Activated CD4-positive, CD25-positive, alpha-beta regulatory T cell treated with anti-CD3 and anti-CD28 coated beads, Interleukin-2, amount 50 U/mL, for 72 hours (primary cell): ENCODE measurements around the gene SHROOM3.

Experiments used
- DNase-seq: peaks from one replicate; pipeline ENCODE4 v3.0.0; 2021

SHROOM3 gene

DNA sequence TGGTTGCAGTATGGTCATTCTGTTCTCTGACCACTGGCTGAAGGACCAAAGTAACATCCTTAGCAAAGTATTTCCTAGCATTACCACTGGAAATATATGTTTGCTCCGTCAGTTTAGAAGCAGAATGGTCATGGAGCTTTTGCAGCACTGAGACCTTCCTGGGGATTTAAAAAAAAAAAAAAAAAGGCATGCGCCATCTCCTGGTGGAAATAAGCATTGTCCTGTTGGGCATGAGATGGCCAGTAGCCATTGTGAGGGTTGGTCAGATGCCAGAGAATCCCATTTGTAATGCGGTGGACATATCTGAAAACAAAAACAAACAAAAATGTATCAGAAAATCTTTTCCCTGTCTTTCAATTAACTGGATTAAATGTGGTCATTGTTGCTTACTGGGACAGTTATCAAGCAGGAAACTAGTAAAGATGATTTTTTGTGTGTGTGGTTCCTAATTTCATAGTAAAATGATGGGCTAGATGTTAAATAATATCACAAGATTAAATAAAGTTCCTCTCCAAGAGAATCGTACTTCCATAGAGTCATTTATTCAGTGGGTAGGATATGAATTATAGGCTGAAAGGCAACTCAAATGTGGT is 323.4 kb downstream of the SHROOM3 start:
- no peak for DNase-seq

DNA sequence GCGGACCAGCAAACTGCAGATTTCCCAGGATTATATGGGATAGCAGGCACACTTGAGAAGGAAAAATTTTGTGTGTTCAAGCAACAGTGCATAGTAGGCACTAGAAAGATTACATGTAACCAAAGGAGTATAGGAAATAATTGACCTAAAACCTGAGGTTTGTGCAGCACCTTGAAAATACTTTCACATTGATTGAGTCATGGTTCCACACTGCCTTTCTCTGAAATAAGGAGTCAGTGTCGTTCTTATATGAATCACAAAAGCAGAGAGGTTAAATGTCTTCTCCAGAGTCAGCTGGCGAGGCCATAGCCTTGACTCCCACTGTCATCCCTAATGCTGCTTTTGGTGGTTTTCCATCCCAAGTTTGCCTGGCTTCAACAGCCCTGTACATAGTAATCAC is 324.0 kb downstream of the SHROOM3 start:
- DNase-seq = no peak

DNA sequence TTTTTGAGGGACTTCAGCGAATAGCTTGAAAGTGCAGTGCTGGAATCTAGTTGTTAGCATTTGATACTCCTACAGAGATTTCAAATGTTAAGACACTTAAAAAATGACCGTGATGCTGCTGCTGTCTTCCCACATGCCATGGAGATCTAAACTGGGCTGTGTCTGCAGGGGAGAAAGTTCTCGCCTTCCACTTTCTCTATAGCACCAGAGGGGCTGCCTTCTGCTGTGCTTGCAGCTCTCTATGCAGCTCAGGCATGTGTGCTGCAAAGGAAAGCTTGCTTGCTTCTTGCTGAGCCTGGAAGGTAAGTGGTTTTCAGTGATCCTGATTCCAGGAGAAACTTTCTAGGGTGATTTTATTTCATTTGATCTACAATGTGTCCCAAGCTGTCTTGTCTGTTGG is 325.2 kb downstream of the SHROOM3 start:
- DNase-seq = no peak

- no peak for DNase-seq
Observed at GRCh38 chr4:76762137-76763130, 327.4 kb downstream of the SHROOM3 start.

GRCh38 chr4:76764251-76764650 is 329.2 kb downstream of the SHROOM3 start:
- no peak for DNase-seq

DNA sequence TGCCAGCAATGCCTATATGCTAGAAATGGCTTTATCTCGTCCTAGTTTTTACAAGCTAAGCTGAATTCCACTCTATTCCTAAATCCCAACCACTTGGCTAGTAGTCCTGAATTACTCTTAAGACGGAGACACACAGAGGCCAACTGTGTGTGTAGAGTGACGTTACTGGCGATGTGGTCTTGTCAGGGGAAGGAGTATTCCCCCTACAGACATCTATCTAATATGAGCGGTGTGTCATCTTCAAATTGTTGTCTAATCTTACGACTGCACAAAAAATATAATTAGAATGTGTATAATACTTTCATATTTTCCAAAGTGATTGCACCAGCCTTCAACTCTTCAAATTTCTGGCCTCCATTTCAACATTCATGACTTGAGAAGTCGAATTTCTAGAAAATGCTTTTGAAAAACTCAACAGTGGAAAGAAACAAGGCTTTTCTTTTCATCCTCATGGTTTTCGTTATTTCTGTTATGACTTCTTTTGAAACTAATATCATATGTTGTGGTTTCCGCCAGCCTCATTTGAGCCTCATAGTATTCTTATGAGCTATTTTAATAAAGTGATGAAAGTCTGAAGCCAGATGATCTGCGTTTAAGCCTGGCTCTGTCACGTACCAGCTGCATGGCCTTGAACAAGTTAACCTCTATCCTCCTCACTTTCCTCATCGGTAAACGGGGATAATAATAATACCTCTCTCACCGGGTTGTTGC is 330.6 kb downstream of the SHROOM3 start:
- DNase-seq = no peak

DNA sequence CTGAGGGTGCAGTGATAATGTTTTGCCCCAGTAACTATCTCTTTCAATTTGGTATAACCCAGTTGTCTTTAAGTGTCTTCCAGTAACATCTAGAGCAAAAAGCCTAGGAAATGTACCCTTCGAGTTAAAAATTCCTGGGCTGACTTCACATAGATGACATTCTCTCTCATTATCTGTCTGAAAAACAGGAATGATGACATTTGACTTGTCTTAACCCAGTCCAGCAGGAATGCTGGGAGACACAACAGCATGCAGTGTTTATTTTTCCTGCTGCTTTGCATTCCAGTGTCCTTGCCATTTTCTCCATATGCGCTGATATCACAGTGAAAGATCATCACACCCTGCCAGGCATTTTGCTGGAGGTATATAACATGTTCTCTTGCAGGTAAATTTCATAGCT is 333.0 kb downstream of the SHROOM3 start:
- DNase-seq = no peak

DNA sequence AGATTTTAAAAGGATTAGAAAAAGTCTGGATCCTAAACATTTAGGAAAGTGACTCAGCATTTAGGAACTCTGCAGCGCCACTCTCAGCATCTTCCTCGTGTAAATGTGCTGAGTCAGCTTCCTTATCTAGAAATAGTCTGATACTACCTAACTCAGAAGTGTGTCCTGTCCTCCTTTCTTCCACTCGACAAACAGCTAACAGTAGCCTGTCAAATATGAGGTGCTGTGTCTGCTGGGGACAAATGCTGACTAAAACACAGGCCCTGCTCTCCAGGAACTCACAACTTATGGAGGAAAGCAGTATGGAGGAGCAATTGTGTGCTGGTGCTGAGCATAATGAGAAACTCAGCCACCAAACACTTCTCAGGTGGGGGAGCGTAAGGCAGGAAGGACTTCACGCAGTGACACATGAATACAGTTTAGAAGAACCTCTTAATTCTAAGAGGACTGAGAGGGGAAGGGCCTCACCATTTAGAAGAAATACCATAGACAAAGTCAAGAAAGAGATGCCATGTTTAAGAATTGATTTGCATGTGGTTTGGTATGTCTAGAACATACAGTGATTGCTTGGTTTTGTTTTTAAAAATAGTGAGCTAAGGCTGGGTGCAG is 337.6 kb downstream of the SHROOM3 start:
- DNase-seq = no peak

- DNase-seq = no peak
Observed at GRCh38 chr4:76773766-76774165, 338.7 kb downstream of the SHROOM3 start.

DNA sequence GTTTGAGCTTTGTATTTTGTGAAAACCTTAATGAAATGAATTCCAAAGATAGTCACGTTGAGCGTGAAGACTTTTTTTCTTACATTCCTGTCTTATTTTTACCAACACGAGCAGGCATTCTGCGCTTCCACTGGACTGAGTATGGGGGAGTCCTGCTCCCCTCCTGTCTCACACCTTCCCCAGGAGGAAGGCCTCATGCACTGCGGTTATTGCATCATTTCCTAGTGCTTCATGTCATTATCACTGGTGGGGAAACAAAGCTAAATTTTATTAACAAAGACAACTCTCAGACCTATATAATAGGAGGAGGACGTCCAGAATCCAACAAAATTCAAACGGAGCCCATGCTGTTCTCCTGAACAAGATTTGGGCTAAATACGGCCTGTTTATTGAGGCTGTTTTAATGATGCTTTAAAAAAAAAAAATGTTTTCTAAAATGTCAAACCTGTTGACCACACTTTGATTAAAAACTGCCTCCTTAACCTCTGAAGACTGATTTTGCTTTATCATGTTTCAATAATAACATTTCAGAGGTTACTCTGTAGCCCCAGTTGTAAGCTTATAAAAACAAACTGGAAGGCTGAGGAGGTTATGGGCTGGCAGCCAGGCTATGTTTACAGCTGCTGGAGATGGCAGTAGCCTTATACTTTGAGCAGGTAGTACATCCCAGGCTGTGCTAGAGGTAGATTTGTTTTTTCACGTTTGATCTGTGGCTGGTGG is 344.9 kb downstream of the SHROOM3 start:
- no peak for DNase-seq

- DNase-seq = no peak
Observed at GRCh38 chr4:76780781-76781697, 346.0 kb downstream of the SHROOM3 start.

GRCh38 chr4:76781698-76782595 is 346.9 kb downstream of the SHROOM3 start:
- no peak for DNase-seq

GRCh38 chr4:76782837-76783236 is 347.8 kb downstream of the SHROOM3 start:
- no peak for DNase-seq

GRCh38 chr4:76783836-76784235 is 348.8 kb downstream of the SHROOM3 start:
- no peak for DNase-seq

GRCh38 chr4:76784237-76784636 is 349.2 kb downstream of the SHROOM3 start:
- DNase-seq = no peak

DNA sequence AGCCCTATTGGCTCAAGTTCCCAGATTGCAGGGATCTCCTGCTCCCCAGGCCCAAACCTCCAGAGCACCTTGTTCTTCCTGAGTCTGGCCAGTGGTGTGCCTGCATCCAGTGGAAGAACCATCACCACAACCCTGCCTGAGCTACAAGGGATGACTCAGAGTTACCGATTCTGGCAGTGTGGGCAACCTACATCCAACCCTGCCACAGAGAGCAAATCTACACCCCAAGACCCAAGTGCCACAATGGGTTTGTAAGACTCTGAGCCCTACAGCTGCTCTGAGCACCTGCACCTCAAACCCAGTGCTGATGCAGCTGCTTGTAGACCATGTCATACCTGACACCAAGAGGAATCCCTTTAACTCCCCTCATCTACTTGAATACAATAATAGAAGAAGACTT is 352.9 kb downstream of the SHROOM3 start:
- no peak for DNase-seq

DNA sequence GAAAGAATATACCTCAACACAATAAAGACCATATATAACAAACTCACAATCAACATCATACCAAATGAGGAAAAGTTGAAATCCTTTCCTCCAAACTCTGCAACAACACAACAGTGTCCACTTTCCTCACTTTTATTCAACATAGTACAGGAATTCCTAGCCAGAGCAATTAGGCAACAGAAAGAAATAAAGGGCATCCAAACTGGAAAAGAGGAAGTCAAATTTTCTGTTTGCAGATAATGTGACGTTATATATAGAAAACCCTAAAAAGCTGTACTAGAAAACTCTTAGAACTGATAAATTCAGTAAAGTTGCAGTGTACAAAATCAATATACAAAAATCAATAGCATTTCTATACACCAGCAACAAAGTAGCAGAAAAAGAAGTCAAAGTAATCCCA is 355.3 kb downstream of the SHROOM3 start:
- DNase-seq = no peak

DNA sequence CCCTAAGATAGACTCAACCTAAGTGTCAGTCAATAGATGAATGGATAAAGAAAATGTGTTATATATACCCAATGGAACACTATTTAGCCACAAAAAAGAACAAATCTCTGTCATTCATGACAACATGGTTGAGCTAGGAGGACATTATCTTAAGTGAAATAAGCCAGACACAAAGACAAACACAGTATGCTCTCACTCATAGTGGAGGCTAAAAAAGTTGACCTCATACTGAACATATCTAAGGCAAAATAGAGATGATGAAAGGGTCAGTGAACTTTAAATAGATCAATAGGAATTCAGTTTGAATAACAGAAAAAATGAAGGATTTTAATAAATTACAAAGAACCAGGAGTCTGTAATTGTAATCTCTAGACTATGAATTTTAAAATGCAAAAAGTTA is 356.4 kb downstream of the SHROOM3 start:
- DNase-seq = no peak

- no peak for DNase-seq
Observed at GRCh38 chr4:76792418-76792817, 357.4 kb downstream of the SHROOM3 start.

DNA sequence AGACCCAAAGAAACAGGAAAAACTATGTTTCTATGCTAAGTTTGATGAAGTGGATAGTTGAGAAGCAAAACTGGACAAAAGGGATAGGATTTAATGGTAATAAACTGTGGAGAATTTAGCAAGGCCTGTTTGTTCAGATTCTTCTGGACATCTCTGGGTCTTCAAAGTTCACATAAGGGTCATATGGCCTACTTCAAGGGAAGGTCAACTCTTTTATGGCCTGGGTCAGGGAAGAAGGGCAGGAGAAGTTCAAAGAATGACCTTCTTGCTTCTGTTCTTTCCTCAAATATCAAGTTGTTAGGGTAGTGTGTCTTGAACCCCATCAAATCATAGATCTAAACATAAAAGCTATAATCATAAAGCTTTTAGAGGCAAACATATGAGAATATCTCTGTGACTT is 360.2 kb downstream of the SHROOM3 start:
- no peak for DNase-seq
